NCI-H526 (cell line): ENCODE data around the gene ARTN.

ENCODE experiments used
- DNase-seq, 2 experiments: peaks; one replicate each; lab custom pipeline; 2025; lab: John Stamatoyannopoulos, UW

ARTN gene

DNA sequence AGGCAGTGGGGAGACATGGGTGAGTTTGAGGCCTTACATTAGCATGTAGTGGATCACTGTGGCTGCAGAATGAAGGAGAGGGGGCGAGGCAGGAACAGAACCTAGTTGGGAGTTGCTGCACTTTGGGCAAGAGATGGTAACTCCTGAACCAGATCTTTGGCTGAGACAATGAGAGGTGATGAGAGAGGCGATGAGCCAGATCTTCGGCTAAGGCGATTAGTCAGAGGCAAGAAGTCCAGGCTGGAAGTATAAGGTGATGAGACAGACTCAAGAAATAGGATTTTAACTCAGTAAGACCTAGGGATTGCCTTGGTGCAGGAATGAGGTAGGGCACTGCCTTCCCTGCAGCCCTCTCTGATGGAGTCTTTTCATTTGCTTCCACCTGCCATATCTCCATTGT, 9.1 kb upstream of the ARTN start:
- DNase-seq = no peak

DNA sequence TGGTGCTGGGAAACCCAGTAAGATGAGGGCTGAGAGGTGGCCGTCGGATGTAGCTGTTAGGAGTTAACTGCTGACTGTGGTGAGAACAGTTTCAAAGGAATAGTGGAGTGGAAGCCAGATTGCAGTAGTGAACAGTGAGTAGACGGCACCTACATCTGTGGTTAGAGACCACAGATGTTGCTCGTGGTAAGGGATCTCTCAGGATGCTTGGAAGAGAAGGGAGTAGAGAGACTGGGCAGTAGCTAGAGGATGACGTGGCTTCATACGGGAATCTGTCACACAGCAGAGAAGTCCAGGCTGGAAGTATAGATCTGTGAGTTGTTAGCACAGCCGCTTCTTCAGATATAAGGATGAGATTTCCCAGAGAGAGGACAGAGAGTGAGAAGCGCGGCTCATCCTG, 7.8 kb upstream of the ARTN start:
- DNase-seq = no peak

DNA sequence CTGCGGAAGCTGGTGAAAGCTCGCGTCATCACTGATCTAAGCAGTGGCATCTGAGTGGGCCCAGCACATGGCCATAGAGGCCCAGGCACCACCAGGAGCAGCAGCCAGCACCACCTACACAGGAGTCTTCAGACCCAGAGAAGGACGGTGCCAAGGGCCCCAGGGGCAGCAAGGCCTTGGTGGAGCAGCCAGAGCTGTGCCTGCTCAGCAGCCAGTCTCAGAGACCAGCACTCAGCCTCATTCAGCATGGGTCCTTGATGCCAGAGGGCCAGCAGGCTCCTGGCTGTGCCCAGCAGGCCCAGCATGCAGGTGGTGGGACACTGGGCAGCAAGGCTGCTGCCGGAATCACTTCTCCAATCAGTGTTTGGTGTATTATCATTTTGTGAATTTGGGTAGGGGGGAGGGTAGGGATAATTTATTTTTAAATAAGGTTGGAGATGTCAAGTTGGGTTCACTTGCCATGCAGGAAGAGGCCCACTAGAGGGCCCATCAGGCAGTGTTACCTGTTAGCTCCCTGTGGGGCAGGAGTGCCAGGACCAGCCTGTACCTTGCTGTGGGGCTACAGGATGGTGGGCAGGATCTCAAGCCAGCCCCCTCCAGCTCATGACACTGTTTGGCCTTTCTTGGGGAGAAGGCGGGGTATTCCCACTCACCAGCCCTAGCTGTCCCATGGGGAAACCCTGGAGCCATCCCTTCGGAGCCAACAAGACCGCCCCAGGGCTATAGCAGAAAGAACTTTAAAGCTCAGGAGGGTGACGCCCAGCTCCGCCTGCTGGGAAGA, 3.2 kb upstream of the ARTN start:
- peak; percentile 41 to 77 for DNase-seq

DNA sequence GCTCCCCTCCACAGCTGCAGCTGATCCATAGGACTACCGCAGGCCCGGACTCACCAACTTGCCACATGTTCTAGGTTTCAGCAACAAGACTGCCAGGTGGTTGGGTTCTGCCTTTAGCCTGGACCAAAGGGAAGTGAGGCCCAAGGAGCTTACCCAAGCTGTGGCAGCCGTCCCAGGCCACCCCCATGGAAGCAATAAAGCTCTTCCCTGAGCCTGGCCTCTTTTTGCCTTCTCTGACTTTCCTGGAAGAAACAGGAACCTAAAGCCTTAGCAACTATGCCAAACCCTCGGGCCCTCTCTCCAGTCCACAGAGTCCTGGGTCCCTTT, 2.7 kb upstream of the ARTN start:
- no peak for DNase-seq

DNA sequence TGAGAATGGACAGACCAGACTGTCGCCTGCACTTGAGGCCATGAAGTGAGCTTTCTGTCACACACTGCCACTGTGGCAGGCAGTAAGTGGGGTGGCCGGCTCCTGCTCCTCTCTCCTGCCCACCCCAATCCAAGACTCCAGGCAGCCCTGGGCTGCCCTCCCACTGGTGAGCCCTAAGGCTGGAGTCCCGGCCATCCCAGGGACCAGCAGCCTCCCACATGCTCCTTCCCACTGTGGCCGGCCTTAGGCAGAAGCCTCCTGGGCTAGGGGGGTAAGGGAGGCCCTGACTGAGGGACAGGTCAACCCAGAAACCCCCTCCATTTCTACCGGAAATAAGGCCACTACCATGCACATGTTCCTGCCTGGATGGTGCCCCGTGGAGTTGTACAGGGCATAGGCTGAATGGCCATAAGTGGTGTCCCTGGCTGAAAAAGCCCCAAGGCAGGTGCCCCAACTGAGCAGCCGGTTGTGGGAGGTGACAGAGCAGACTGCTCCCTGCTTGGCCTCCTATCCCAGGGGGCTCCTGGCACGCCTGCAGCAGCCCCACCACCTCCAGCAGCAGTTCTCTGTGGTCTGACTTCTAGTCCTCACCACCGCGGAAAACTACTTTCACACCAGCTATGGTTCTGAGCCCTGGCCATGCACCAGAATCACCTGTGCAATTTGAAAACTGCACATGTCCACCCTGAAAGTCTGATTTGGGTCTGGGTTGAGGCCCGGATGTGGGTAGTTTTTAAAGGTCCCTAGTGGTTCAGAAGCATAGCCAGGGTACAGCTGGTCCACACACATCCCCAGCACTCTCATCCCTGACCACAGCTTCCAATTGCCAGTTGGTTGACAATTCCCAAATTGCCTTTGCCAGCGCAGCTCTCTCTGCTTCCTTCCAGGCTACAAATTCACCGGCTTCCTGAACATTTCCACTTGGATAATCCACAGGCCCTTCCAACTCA, 1.6 kb upstream of the ARTN start:
- no peak for DNase-seq

DNA sequence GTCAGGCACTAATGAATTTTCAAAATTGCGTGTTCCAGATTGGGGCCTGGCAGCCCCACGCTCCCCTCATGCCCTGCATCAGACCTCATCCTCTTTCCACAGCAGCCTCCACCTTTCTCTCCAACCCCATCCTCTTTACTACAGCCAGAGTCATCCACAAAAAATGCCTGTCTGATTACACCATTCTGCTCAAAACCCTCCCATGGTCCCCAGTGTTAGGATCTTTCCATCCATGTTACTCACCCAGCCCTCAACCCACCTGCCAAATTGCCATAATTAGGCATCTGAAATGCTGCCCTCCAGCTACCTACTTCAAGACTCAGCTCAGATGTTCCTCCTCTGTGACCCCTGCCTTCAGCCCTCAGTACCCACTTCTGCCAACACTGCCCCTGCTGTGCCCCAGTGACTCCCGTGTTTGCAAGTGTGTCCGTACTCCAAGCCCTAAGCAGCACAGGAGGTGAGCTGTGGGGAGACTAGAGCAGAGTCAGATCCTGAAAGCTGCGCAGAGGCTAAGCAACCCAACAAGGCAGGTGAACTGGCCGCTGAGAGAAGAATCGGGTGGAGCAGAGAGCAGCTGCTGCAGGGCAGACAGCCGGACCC, 715 bp upstream of the ARTN start:
- peak; percentile 47 to 87 for DNase-seq

DNA sequence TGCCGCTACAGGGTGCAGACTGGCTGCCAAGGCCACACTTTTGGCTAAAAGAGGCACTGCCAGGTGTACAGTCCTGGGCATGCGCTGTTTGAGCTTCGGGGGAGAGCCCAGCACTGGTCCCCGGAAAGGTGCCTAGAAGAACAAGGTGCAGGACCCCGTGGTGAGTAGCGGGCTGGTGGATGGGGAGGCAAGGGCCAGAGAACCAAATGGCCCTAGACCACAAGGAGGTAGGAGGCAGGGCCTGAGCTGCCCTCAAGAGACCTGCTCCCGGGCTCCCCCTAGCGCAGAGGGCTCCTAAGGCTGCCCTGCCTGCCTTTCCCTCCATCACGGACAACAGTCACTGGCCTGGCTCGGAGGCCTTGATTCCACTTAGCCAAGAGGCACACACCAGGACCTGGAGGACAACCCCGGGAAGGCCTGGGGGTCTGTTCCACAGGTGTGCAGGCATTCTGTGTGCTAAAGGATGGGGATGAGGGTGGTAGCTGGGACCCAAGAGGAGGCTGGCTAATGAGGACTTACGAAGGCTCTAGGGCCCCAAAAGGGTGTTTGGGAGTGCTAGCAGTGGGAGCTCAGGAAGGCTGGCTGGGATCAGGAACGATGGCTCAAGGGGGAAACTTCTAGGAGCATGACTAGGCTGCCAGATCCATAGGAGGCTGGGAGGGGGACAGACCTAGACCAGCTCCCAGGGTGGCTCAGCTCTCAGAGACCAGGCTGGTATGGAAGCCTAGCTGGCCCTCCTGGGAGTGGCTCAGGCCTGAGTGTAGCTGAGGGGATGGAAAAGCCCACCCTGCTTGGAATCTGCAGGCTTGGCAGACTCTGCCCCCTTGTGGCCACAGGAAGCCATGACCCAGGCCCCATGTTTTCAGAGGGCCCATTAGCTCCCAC, 742 bp downstream of the ARTN start:
- DNase-seq = peak; percentile 75 to 93

DNA sequence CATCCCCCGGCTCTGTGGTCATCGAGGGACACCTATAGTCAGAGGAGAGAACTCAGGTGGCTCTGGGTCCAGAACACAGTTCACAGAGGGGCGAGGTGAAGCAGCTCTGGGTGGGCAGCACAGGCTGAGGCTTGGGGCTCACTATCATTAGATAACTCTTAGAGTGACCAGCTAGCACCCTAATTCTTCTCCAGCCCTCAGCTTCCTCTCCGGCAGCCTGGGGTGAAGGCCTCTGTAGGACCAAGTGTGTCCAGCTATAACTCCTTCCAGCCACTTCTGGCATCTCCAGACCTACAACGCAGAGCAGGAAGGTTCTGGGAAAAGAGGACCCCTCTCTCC, 1.4 kb downstream of the ARTN start:
- no peak for DNase-seq

DNA sequence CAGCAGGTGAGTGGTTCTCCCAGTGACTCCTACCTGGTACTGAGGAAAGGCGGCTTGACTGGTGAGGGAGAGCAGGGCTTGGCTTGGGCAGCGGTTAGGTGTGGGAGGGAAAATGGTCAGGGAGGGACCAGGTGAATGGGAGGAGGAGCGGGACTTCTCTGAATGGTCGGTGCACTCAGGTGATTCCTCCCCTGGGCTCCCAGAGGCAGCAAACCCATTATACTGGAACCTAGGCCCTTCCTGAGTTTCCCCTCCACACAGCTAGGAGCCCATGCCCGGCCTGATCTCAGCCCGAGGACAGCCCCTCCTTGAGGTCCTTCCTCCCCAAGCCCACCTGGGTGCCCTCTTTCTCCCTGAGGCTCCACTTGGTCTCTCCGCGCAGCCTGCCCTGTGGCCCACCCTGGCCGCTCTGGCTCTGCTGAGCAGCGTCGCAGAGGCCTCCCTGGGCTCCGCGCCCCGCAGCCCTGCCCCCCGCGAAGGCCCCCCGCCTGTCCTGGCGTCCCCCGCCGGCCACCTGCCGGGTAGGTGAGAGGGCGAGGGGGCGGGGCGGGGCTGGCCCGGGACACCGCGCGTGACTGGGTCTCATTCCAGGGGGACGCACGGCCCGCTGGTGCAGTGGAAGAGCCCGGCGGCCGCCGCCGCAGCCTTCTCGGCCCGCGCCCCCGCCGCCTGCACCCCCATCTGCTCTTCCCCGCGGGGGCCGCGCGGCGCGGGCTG, 2.3 kb downstream of the ARTN start:
- peak; percentile 86 to 93 for DNase-seq

DNA sequence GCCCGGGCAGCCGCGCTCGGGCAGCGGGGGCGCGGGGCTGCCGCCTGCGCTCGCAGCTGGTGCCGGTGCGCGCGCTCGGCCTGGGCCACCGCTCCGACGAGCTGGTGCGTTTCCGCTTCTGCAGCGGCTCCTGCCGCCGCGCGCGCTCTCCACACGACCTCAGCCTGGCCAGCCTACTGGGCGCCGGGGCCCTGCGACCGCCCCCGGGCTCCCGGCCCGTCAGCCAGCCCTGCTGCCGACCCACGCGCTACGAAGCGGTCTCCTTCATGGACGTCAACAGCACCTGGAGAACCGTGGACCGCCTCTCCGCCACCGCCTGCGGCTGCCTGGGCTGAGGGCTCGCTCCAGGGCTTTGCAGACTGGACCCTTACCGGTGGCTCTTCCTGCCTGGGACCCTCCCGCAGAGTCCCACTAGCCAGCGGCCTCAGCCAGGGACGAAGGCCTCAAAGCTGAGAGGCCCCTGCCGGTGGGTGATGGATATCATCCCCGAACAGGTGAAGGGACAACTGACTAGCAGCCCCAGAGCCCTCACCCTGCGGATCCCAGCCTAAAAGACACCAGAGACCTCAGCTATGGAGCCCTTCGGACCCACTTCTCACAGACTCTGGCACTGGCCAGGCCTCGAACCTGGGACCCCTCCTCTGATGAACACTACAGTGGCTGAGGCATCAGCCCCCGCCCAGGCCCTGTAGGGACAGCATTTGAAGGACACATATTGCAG, 3.0 kb downstream of the ARTN start:
- DNase-seq = peak; percentile 47 to 88

DNA sequence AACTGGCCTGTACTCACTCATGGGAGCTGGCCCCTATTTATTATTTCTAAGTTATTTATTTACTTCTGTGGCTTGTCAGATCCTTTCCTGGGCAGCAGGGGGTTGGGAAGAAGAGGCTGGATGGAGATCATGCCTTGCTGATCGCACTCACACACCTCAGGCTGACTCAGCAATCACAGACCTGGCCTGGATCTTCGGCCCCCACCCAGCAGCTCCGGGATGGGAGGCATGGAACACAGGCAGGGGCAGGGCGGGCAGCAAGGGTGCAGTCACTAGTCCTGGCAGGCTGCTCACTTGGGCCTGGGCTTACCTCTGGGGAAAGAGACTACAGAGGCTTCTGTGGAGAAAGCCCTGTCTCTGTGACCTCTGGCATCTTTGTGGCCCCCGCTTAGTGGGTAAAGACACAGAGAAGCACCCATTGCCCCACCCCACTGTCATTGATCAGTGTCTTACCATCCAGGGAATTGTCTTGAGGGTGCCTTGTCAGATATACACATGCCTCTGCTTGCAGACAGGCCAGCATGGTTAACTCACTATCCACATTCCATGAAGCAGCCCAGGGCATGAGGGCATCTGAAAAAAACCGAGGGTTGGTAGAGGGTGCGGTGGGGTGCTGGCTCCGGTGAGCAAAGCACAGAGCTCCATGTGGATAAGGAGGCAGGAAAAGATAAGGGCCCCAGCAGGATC, 3.7 kb downstream of the ARTN start:
- DNase-seq = no peak

DNA sequence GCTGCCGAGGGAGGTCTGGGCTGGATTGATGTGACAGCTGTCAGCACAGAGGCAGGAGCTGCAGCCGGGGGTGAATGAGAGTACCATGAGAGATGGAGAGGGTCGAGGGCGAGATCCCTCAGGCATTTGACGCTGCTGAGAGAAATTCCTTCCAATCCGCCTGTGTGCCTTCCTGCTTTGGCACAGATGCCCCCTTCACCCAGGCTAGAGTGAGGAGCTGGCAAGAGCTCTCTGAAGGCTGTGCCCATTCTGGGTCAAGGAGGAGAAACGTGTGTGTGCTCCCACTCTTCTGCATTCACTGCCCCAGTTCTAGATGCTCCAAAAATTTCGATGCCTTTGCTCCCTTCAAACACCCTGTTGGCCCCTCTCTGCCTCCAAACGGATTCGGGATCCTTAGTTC, 4.8 kb downstream of the ARTN start:
- DNase-seq = no peak

DNA sequence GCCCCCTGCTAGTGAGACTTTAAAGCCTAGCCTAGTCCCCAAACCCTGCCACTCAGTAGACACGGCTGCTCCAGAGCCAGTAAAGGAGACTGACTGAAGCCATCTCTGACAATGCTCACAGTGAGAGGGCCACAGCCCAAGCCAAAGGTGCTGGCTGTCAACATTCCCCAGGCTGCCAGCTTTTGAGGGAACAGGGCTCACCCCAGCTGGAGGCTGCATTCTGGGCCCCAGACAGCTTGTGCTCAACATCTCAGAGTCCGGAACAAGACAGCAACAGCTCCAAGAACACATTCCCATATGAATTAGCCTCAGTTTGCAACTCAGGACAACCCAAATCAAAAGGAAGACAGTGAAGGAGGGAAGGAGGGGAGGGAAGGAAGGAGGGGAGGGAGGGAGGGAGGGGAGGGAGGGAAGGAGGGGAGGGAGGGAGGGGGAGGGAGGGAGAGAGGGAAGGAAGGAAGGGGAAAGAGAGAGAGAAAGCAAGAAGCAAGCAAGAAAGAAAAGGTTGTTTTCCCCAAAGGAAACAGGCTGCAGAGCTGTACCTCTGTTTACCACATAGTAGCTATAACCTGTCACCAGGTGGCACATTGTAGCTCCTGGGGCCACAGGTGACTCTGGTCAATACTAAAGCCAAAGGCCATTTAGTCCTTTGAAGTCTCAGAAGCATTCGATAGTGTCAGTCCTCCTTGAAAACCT, 5.4 kb downstream of the ARTN start:
- DNase-seq = no peak

DNA sequence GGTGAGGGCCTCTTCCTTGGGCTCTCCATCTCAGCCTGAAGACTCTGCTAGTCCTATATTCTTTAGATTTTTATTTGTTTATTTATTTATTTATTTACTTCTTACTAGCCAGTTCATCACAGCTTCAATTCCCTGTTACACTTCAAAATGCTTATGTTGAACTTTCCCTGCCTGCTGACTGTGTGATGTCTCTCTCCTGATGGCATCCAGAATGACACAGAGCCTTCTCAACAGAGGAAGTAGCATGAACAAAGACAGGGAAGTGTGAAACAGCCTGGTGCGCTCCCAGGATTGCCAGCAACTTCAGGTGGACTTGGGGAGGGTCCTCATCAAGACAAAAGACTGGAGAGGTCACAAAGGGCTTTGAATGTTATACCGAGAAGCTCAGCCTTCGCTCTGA, 8.8 kb downstream of the ARTN start:
- DNase-seq = no peak

DNA sequence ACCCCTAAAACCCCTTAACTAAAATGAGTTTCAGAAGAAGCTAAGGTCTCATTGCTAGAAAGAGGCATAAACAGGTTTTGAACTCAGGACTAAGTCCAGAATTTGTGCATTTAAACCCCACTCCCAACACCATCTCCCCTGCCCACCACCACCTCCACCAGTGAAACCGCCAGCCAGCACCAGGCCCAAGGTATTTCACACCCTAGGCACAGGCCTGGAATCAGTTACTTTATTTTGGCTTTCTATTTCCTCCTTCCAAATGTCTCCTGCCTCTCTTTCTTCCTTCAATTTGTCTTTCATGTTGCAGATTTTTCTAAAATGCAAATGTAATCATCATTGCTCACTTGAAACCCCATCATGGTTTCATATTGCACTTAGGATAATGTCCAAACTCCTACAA, 11.3 kb downstream of the ARTN start:
- no peak for DNase-seq

DNA sequence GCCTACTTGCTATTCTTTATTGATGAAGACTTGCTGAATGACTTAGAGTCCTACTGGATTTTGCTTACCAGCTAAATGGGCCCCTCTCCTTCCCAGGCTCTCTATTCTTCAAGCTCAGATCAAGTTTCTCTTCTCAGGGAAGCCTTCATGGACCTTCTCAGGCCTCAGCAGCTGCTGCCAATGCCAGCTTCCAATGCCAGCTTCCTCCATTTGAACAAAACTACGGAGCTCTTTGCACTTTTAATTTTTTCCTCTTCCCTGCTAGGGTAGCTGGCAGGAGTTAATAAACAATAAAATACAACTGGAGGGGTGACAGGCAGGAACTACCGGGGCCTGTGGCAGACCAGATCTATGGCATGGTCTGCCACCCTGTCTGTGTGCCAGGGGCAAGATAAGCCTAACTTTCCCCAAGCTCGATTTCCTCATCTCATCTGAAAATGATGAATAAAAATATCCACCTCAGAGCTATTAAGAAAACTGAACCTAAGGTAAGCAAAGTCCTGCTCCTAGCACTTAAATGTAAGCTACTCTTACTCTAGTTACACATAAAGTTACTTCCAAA, 12.2 kb downstream of the ARTN start:
- peak in 1 of 2 experiments; percentile 34 for DNase-seq

DNA sequence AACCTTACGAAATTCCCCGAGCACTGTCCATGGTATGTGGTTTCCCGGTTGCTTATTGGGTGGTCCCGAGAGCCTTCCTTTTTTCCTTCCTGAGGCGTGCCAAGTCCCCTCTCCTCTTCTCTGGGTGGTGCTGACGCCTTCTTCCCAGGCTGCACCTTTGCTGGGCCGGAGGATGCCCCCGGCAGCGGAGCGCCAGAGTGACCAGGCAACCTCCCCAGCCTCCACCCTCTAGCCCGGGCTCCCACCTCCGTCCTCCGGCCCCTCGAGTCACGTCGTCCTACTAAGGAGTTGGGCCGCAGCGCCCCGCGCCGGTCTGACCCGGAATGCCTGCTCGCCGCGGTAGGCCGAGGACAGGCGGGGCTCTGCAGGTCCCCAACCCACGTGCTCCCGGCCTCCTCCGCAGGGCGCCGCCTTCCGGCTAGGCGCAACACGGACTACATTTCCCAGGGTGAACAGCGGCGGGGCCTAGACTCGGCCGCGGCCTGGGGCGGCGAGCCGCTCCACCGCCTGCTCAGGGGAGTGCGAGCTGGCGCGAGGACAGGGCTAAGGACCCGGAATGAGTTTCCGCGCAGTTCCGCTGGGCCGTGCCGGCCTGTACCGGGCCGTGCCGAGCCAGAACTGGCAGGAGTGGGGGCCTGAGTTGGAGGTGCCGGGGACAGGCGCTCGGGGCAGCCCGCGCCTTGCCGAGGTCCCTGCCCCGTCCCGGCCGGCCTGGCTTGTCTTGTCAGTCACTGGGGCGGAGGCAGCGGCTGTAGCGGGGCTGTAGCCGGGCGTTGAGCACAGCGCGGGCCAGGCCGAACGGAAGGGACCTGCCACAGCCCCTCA, 12.8 kb downstream of the ARTN start, which contains the start of gene IPO13:
Gene IPO13, plus strand, starts transcription at position 715 of the 825 bp plus-strand sequence. CDS start 651 bp downstream, outside the sequence.
- peak; percentile 94 to 99 for DNase-seq
